ENCODE data around the gene METTL21A.

GRCh38 chr2:207587305-207587704, 37.9 kb downstream of the METTL21A start:
- TF ChIP-seq CTCF (IDR thresholded peaks at IDR 0.05; ENCODE audit: low read depth, low read length), result no peak
- TF ChIP-seq EZH2phosphoT487 (IDR thresholded peaks at IDR 0.05; ENCODE audit: low read depth), result no peak
